HL-60 (cell line): ENCODE results near the gene RBFOX1.

Source experiments
- DNase-seq, 2 experiments: peaks; one replicate each; pipeline ENCODE4 v3.0.0-alpha.2; 2010 to 2020; ENCODE audit warnings: low read depth in 1 of 2, low spot score in 1 of 2
- H3K27ac ChIP-seq: fragments of 250-450 bp; sonication (Bioruptor Pico); replicated peaks from 2 replicates; pipeline ENCODE4 v1.5.1; 2020; ENCODE audit warnings: mild to moderate bottlenecking, moderate library complexity
- H3K27me3 ChIP-seq: fragments of 250-450 bp; sonication (Bioruptor Pico); 2 replicates; pipeline ENCODE4 v1.5.1; 2021; ENCODE audit warnings: mild to moderate bottlenecking, moderate library complexity; ENCODE audit not compliant: insufficient read depth, poor library complexity, severe bottlenecking
- H3K4me3 ChIP-seq: replicated peaks from 2 replicates; pipeline ENCODE4 v1.5.1; 2011; ENCODE audit warnings: mild to moderate bottlenecking, control low read depth, low read length; ENCODE audit not compliant: insufficient read depth
- CTCF ChIP-seq: IDR thresholded peaks from one replicate; pipeline ENCODE4 v1.5.1; 2011; ENCODE audit warnings: low read length, control low read depth, inconsistent platforms; ENCODE audit not compliant: insufficient read depth
- GABPA ChIP-seq: IDR thresholded peaks from 2 replicates; pipeline ENCODE4 v1.6.1; 2012; ENCODE audit warnings: low read depth
- POLR2AphosphoS5 ChIP-seq: IDR thresholded peaks from 2 replicates; pipeline ENCODE4 v1.6.1; 2012; ENCODE audit warnings: low read depth
- REST ChIP-seq: IDR thresholded peaks from 2 replicates; pipeline ENCODE4 v1.6.1; 2012; ENCODE audit warnings: low read depth; ENCODE audit not compliant: insufficient replicate concordance
- SPI1 ChIP-seq: IDR thresholded peaks from 2 replicates; pipeline ENCODE4 v1.6.1; 2012; ENCODE audit warnings: low read depth, mild to moderate bottlenecking, borderline replicate concordance

Gene RBFOX1

GRCh38 chr16:7316281-7316888, 16.3 kb upstream of the RBFOX1 start:
- Histone ChIP-seq H3K27ac (no peak overlapping the region), H3K27me3 (peaks cover 2% of the 10 kb centered on the region), H3K4me3 (no peak overlapping the region)
- DNase-seq, result no peak
- TF ChIP-seq GABPA, result no peak

GRCh38 chr16:7317982-7318381, 14.7 kb upstream of the RBFOX1 start:
- DNase-seq, result no peak
- H3K27me3 ChIP-seq, result peaks cover 2% of the 10 kb centered on the region
- TF ChIP-seq REST, result no peak
- no peak for TF ChIP-seq SPI1
- no peak for TF ChIP-seq POLR2AphosphoS5
- no peak for TF ChIP-seq GABPA

DNA sequence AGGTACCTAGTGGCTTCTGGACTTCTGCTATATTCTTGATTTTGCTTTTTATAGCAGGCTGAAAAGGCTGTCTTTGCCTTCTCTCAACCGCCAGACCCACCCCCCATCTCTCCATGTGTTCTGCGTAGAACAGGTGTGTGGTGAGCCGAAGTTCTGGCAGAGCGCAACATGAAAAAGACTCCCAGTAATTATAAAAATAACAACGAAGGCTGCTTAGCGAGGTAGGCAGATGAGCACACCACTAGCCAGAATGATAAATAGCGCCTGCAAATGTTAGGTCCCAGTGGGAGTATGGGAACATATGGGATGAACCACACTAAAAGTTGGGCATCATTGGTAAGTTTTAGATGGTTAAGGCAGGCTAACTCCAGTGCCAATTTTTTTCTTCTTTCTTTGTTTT, 14.0 kb upstream of the RBFOX1 start:
- DNase-seq, result no peak
- H3K27me3 ChIP-seq, result peaks cover 1% of the 10 kb centered on the region
- no peak overlapping the region for H3K27ac ChIP-seq
- TF ChIP-seq POLR2AphosphoS5, result no peak
- TF ChIP-seq GABPA, result no peak
- no peak overlapping the region for H3K4me3 ChIP-seq

More at GRCh38 chr16:7317982-7318381, 14.7 kb upstream of the RBFOX1 start:
- no peak overlapping the region for H3K27ac ChIP-seq
- H3K4me3 ChIP-seq, result no peak overlapping the region

DNA sequence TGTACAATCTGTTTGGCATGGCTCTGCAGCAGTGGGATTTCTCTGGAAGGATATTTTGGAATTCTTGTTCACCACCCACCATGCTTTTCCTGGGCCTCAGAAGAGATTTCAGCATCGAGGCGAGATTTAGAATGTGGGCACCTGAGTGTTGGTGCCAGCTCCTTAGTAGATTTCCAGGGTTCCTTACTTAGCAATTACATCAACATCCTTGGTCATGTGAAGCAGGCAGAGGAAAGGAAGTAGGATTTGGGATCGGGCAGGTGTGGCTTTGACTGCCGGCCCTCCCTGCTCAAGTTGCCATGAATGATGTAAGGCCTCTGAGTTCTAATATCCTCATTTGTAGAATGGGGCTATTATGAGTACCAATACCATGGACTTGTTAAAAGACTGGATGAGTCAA, 13.1 kb upstream of the RBFOX1 start:
- H3K27ac ChIP-seq, result no peak overlapping the region
- TF ChIP-seq GABPA (no peak), POLR2AphosphoS5 (no peak), SPI1 (no peak), CTCF (no peak), REST (no peak)
- H3K4me3 ChIP-seq, result no peak overlapping the region
- no peaks in the 10 kb centered on the region for H3K27me3 ChIP-seq
- DNase-seq, result no peak

DNA sequence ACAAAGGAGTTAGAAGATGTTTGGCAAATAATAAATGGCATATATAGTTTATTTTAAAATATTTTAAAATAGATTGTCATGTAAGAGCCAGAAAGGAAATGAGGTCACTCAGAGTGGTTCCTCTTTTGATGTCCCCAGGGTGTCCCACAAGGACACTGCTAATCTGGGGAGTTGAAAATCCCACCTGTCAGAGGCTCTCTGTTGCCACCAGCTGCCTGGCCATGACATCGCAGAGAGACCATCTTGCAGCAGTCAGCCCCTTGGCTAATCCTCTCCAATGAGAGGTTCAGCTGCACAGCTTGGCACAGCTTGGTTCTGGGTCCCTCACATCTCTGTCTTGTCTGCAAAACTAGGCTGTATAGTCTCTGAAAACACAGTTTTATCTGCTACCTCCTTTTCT, 11.0 kb upstream of the RBFOX1 start:
- Histone ChIP-seq H3K4me3 (no peak overlapping the region), H3K27me3 (no peaks in the 10 kb centered on the region), H3K27ac (no peak overlapping the region)
- TF ChIP-seq SPI1 (no peak), POLR2AphosphoS5 (no peak), GABPA (no peak), REST (no peak), CTCF (no peak)
- DNase-seq, result no peak
